ENCODE measurements around the gene STAG1.
"Not testable (repeated sequence)": the region's sequence is repeated elsewhere in the genome, so short reads cannot be mapped to it uniquely, and the experiment has no call there.

The STAG1 gene

DNA sequence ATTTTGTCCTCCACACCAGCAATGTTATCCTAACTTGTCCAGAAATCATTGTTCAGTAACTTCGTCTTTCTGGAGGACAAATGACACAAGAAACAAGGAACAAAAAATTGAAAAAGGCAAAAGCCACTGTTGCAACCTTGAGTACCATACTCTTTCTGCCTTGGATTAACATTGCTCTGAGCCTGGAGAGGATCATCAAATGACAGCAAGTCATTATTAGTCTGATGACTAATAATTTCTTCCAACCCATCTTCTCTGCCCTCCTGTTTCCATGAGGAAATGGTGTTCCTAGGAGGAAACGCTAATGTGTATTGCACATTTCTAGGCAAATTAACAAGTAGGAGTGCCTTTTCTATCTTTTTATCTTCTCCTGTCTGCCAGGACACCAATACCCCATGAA, 348.1 kb downstream of the STAG1 start:
- no peak for DNase-seq (ENCODE audit: low read depth)

DNA sequence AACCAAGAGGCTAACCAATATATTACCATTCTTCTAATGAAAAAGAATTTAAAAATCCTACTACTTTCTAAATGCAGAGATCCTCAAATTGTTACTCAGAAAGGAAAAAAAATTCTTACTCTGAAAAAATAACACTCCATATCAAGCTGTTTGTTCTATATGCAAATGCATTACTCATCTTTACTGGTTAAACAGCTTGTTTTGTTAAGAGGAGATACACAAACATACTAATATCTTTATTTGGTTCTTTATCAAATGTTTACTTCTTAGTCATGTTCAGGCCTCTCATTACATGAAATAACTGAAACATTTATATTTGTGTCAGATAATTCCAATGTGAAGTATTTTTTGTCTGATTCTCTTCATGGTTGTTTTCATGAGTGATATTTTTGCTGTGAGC, 355.3 kb downstream of the STAG1 start:
- DNase-seq (ENCODE audit: low read depth): peak; percentile 36

DNA sequence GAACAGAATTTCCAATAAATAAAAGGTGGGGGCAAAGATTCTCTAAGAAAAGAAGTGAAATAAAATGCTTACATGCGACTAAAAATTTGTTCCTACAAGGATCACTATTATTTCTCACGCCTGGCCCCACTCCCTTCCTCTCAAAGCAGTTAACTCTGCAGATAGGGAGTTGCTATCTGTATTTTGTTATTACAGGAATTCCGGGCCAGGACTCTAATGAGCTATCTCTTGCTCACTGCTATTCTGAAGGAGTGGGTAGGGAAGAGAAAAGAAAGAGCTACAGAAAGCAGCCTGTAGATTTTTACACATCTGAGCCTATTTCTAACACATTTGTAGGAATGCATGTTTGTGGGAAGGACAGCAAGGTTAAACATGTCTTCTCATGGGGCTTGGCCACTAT, 361.6 kb downstream of the STAG1 start:
- no peak for DNase-seq (ENCODE audit: low read depth)

DNA sequence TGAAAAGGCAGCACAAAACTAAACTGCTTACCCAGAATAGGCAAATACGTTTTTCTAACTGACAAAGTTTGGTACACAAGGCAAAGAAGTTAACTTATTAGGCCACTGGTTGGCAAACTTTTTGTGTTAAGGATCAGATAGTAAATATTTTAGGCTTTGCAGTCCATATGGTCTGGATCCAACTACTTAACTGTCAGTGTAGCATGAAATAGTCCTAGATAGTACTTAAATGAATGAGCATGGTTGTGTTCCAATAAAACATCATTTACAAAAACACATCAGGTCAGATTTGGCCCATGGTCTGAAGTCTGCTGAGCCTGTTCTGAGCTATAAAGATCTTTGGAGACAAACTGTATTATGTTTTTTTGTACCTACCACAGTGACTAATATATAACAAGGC, 365.1 kb downstream of the STAG1 start:
- no peak for DNase-seq (ENCODE audit: low read depth)

DNA sequence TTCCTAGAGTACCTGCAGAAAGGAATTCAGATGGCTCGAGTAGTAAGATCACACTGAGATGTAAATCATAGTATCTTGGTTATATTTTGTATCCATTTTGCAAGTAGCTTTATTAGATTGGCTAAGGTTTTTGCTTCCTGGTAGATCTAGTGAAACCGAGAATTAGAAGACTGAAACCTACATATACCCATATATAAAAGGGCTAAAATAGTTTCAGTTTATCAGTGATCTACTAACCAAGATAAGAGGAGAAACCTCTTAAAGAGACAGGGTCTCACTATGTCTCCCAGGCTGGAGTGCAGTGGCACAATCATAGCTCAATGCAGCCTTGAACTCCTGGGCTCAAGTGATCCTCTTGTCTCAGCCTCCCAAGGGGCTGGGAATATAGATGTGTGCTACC, 366.7 kb downstream of the STAG1 start:
- no peak for DNase-seq (ENCODE audit: low read depth)

DNA sequence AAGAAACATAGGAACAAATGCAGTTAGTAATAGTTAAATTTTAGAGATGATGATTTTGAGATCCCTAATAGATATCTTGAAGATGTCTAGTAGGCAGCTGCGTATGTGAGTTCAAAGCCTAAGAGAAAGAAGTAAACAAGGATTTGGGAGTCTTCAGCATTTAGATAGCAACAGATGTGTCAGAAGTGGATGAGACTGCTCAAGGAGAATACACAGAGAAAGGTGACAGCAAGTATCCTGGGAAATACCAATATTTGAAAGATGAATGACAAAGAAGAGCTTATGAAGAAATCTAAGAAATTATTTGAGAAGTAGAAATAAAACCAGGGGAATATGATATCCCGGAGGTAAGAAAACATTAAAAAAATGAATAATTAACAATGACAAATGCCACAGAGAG, 371.1 kb downstream of the STAG1 start:
- no peak for DNase-seq (ENCODE audit: low read depth)

DNA sequence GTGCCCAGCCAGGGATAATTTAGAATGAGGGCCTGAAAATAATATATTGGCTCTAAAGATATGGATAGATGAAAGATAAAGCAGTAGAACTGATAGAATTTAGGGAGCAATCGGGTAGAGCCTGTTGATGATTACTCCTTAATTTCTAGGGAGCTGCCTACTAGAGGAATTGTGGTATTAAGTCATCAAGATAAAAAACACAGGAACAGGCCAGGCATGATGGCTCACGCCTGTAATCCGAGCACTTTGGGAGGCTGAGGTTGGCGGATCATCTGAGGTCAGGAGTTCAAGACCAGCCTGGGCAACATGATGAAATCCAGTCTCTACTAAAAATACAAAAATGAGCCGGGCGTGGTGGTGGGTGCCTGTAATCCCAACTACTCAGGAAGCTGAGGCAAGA, 371.6 kb downstream of the STAG1 start:
- peak; percentile 36 for DNase-seq (ENCODE audit: low read depth)

DNA sequence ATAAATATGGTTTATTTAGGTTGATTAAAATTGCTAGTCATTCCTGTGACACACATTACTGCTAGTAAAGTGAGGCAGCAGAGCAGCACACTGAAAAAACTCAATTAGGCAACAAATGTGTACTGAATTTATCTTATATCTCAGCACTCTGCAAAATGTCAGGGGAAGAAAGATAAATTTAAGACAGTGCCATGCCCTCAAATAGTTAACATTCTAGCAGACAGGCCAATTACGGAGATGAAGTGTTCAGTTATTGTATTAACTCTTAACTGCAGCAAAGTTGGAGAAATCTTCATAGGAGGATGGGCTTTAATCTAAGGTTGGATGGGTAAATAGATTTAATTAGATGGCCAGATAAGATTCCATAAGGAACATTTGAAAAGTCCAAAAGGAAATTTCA, 374.2 kb downstream of the STAG1 start:
- no peak for DNase-seq (ENCODE audit: low read depth)

DNA sequence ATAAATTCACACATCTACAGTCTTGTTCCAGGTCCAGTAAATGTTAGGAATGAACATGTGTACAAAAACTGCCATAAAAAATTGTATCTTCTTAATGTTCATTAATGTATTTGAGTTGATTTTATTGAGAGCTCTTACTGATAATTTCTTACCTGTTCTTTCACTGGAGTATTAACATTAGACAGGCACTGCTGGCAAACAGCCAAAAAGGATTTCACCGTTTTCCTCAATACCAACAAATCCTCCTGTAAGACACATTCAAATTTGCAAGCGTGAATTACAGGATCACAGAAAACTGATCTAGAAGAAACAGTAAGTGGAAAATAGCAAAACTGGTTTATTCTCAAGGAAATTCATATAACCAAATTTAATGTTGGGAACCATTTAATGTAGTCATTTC, 374.7 kb downstream of the STAG1 start:
- no peak for DNase-seq (ENCODE audit: low read depth)

DNA sequence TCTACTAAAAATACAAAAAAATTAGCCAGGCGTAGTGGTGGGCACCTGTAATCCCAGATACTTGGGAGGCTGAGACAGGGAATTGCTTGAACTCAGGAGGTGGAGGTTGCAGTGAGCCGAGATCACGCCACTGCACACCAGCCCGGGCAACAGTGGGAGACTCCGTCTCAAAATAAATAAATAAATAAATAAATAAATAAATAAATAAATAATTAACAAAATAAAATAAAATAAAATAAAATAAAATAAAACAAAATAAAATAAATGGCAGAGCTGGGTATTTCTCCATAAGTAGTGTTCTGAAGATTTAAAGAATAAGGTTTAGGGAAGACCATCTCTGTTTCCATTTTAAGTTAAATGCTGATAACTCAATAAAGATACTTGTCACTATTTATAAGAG, 376.4 kb downstream of the STAG1 start:
- DNase-seq (ENCODE audit: low read depth): not testable (repeated sequence)

DNA sequence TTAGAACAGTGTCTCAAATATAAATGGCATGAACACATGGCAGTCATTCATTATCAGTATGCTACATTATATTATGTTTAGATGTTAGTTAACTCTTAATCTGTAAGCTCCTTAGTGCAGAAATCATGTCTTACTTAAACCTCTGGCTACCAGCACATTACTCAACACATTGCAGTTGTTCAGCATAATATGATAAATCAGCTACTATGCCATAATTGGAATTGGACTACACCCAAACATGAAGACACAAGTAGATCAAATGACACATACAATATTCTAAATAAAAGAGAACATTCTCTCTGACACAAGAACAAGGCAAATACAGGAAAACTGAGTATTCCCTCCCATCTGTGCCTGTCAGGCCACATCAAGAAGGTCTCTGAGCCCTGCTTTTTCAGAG, 385.9 kb downstream of the STAG1 start:
- DNase-seq (ENCODE audit: low read depth): no peak

DNA sequence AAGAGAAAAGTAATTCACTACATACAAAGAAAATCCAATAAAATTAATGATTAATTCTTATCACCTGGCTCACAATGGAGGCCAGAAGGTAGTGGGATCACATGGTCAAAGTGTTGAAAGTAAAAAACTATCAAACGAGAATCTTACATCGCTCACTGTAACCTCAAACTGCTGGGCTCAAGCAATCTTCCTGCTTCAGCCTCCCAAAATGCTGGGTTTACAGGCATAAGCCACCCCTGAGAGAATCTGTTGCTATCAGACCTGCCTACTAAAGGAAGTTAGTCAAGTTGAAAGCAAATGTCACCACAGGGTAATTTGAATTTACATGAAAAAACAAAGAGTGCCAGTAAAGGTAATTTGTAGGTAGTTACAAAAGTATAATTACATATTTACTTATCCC, 398.7 kb downstream of the STAG1 start:
- DNase-seq (ENCODE audit: low read depth): no peak

DNA sequence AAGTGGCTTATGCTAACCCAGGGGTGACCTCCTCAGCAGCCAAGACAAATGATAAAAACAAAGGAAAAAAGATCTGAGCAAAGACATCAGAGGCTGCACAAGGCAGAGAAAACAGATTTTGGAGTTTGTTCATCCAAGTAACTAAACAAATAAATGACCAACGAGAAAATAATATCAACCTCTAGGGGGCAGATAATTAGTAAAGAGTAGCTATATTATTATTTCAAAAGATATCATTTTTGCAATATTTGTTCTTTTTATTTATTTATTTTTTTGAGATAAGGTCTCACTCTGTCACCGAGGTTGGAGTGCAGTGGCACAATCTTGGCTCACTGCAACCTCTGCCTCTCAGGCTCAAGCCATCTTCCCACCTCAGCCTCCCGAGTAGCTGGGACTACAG, 400.3 kb downstream of the STAG1 start:
- DNase-seq (ENCODE audit: low read depth): peak; percentile 36

DNA sequence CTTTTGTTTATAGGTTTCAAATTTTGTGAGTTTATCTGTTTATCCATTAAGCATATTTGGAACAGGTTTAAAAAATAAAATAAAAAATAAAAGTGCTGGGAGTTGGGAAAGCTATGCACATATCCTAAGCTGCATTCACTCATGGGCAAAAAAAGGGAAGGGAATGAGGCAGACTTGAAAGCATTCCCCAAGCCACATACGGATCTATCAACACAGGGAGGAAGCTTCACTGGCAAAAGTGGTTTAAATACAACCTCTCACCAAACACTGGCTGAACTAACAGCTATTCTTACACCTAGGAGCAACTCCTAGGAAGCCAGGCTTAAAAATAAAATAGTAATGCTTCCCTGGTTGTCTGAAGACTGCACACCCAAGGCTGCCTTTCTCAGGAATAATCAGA, 400.8 kb downstream of the STAG1 start:
- DNase-seq (ENCODE audit: low read depth): no peak

DNA sequence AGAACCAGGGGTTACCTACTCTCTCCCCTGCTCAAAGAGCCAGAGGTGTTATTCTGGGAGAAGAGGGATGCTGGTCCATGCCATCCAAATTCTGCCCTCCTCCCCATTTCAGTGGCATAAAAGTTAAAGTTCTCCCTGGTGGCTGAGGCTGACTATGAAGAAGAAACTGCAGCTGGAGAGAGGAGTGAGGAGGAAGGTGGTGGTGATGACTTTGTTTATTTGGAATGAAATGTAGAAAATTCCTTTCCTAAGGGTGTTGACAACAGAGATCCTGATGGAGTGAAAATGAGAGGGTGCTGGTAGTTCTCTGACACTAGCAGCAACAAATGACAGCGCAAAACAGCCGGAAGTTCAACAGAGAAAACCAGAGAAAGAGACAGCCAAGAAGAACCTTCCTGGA, 401.6 kb downstream of the STAG1 start:
- peak; percentile 62 for DNase-seq (ENCODE audit: low read depth)

DNA sequence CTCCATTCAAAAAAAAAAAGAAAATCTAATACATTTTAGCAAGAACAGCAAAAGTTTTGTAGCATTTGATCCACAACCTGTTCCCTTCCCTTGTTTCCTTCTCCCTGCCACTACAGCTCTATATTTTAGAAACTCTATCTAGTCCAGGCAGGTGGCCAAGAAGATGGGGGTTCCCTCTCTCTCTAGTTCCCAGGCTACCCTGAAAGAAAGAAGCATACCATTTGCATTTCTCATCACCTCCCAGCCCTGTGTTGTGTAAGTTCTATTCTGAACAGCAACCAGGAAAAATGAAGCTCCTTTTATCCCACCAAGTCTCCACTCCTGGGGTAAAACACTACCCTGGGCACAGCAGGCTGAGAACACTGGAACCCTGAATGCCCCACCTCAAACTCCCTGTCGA, 402.0 kb downstream of the STAG1 start:
- DNase-seq (ENCODE audit: low read depth): peak; percentile 91

DNA sequence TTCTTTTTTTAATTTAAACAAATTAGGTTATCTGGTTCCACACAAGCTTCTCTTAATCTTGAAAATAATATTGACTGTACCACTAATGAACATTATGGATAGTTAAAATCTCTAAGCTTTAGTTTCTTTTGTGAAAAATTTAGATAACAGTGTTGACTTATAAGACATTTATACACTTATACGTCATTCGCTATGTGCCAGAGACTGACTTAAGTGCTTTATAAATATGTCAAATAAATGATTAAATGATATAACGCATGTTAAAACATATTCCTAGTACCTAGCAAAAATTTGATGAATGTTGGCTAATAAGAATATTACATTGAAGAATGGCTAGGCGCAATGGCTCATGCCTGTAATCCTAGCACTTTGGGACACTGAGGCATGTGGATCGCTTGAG, 405.7 kb downstream of the STAG1 start:
- DNase-seq (ENCODE audit: low read depth): no peak

DNA sequence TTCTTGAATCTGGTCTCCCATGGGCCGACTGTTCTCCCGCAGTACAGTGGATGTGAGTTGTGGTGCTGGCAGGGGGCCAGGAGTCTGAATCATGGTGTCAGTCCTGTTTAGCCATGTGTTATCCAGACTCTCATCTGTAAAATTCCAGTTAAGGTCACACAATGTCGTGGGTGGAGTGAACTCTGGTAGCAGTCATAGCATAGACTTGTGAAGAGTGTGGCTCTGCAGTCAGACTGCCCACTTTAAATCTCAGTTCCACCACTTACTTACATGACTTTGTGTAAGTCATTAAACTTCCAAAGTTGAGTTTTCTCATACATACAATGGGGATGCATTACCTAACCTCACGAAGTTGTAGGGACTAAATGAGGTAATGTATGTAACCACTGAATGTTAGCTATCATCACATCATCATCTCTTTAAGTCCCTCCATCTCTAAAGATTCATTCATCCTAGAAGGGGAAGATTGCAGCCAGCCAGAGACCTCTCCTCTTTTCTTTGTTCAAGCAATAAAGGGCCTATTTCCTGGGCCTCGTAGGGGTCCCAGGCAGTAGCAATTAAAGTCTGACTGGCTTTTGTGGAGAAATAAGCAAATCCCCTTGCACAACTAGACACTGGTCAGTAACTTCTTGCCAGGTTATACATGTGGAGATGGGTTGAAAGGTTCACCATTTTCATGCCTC, 408.2 kb downstream of the STAG1 start:
- peak; percentile 96 for DNase-seq (ENCODE audit: low read depth)

DNA sequence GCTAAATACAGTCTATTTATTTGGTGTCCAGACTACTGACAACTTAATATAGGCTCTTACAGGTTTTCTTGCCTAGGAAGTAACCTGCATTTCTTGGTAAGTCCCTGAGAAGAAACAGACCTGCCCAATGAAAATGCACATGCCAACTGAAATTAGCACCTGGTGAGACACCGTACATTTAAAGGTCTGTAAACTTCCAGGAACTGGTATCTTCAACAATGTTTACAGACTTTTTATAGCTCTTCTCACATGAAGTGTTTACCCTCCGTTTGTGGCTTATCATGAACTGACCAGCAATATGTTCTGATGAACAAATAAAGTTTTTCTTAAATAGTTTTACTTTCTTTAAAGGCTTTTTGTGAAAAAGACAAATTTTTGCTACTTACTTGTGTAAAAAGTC, 408.7 kb downstream of the STAG1 start:
- DNase-seq (ENCODE audit: low read depth): no peak

DNA sequence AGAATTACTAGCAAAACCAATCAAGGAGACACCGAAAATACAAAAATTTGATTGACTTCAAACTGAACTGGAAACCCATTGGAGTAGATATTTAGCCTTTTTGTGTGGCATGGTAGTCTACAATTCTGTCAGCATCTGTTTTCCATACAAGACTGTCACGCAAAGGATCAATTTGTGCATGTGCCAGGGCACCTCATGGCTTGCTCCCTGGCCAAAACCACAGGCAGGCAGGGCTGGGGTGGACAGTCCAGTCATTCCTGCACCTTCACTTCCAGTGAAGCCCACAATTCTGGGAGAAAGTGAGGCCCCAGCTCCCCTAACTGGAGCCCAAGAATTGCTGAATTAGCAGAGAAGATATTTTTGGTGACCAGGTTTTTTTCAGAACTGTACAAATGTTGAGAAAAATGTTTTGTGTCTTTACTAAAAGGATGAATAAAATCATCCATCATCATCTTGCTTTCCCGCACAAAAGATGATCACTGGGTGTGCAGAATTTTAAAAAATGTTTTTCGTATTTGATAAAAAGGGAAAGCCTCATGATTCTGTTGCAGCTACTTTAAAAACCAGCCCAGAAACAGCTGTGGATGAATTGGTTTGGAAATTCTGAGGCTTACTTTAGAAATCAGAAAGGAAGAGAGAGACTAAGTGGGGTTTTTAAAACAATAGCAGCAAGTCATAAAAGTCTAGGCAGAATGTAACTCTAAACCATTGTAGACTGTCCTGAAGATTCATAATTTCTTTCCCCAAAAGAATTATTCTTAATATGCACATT, 415.7 kb downstream of the STAG1 start:
- no peak for DNase-seq (ENCODE audit: low read depth)

DNA sequence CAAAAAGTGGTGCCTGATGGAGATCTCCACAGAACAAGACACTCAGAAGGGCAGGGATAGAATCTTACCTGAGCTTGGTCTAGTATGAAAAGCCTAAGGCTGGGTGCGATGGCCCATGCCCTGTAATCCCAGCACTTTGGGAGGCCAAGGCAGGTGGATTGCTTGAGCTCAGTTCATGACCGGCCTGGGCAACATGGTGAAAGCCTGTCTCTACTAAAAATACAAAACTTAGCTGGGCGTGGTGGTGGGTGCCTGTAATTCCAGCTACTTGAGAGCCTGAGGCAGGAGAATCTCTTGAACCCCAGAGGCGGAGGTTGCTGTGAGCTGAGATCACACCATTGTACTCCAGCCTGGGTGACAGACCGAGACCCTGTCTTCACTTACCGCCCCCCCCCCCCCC, 417.5 kb downstream of the STAG1 start:
- not testable (repeated sequence) for DNase-seq (ENCODE audit: low read depth)

DNA sequence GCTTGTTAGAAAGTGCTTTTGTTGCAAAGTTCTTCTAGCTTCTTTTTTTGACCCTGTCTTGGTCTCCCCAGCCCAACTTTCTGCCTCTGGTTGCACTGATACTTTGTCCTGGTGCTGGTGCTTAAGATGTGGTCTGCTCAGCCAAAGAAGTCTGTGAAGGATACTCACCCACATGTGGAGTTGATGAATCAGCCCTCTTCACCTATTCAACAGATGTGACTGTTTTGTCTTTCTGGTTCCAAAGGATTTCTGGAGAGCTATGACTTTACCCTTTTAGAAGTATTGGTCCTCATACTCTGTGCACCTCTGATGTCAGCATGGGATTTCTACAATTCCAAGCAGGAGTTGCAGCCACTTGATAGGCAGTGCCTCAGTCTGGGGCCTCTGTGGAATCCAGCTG, 418.0 kb downstream of the STAG1 start:
- peak; percentile 19 for DNase-seq (ENCODE audit: low read depth)

DNA sequence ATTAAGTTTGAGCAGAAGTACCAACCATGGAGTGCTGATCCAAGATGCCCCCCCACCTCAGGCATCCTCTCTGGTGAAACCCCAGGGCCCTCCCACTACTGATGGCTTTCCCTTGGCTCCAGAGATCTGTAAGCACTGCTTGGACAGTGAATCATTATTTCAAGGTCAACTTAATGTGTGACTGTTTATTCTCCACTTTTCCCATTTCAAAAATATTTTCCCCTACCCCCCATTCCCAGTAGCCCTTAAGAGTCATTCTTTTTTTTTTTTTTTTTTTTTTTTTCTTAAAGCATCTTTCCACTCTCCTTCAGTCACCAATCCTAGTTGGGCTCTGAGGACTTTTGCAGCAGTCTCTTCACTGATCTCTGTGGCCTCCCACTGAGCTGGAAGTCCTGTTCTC, 419.4 kb downstream of the STAG1 start:
- peak; percentile 52 for DNase-seq (ENCODE audit: low read depth)

DNA sequence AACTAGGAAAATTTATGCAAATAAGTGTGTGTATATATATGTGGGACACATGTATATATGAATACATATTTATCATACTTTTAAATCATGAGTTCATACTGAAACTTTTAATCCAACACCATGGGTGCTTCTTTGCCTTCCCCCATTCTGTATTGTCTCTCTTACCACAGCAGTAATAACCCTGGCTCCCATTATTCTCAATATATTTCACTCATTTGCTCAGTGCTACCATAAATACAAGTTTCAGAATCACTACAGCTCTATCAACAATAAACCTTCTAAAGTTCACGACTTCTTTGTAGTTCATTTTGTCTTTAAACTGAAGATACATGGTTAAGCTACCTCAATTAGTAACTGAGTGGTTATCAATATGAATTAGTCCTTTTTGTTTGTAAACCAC, 419.9 kb downstream of the STAG1 start:
- no peak for DNase-seq (ENCODE audit: low read depth)

All from ELR (cell line).